Inflammatory macrophage treated with lipopolysaccharide for 1 hour (primary cell): ENCODE measurements around the gene MAP1LC3B2.

Experiments
- DNase-seq, 2 donors: peaks; one replicate each; pipeline ENCODE4 v3.0.0-alpha.2; 2020 to 2022

Gene MAP1LC3B2

GRCh38 chr12:116597886-116598285 lies 38.7 kb downstream of the MAP1LC3B2 start:
- no peak for DNase-seq

GRCh38 chr12:116598311-116599284 lies 39.4 kb downstream of the MAP1LC3B2 start:
- DNase-seq, result no peak

- peak; percentile 52 to 80 for DNase-seq
Observed at GRCh38 chr12:116599285-116600136, 40.3 kb downstream of the MAP1LC3B2 start.

GRCh38 chr12:116600959-116601918 lies 42.1 kb downstream of the MAP1LC3B2 start:
- peak; percentile 35 to 56 for DNase-seq

- DNase-seq, result peak in 1 of 2 donors; percentile 13
Observed at GRCh38 chr12:116601933-116602810, 43.0 kb downstream of the MAP1LC3B2 start.

- no peak for DNase-seq
Observed at GRCh38 chr12:116603546-116604177, 44.5 kb downstream of the MAP1LC3B2 start.

- no peak for DNase-seq
Observed at GRCh38 chr12:116604178-116604895, 45.2 kb downstream of the MAP1LC3B2 start.

GRCh38 chr12:116604951-116605641 lies 45.9 kb downstream of the MAP1LC3B2 start:
- no peak for DNase-seq

GRCh38 chr12:116606397-116606796 lies 47.2 kb downstream of the MAP1LC3B2 start:
- no peak for DNase-seq

- no peak for DNase-seq
Observed at GRCh38 chr12:116607039-116607438, 47.9 kb downstream of the MAP1LC3B2 start.

GRCh38 chr12:116609319-116610114 lies 50.3 kb downstream of the MAP1LC3B2 start:
- peak in 1 of 2 donors; percentile 52 for DNase-seq

GRCh38 chr12:116610971-116611541 lies 51.9 kb downstream of the MAP1LC3B2 start:
- DNase-seq, result no peak

GRCh38 chr12:116612436-116612835 lies 53.3 kb downstream of the MAP1LC3B2 start:
- DNase-seq, result no peak

GRCh38 chr12:116613256-116613655 lies 54.1 kb downstream of the MAP1LC3B2 start:
- no peak for DNase-seq

GRCh38 chr12:116614194-116614915 lies 55.2 kb downstream of the MAP1LC3B2 start:
- no peak for DNase-seq

- no peak for DNase-seq
Observed at GRCh38 chr12:116615141-116615861, 56.1 kb downstream of the MAP1LC3B2 start.
